GM19467 (cell line): ENCODE results near the gene TPO.
"Not testable (repeated sequence)": the region's sequence is repeated elsewhere in the genome, so short reads cannot be mapped to it uniquely, and the experiment has no call there.

Experiments used
- ATAC-seq: cut with Tn5 transposase; IDR thresholded peaks from one replicate; pipeline ENCODE4 v1.9.1; 2021; ENCODE audit warnings: mild to moderate bottlenecking, moderate library complexity; ENCODE audit not compliant: unreplicated experiment

Gene TPO

DNA sequence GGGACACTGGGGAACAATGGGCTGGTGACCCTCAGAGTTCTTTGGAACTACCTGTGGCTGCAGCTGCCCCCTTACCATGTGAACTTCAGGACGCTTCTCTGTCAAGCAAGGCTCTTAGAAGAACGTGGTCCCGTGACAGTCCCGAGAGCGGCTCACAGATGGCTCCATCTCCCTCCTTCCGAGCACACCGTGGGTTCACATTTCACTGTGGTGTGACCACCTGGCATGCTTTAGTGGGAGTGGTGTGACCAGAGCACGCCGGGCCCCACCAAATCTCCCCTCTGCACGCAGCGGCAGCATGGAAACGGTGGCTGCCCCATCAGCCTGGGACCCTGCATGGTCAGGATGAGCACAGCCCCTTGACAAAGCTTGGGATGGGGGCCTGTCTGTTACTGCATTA is 9.7 kb upstream of the TPO start:
- no peak for ATAC-seq

GRCh38 chr2:1405124-1405523 is 8.1 kb upstream of the TPO start:
- ATAC-seq: no peak

GRCh38 chr2:1405967-1406366 is 7.3 kb upstream of the TPO start:
- ATAC-seq: no peak

- ATAC-seq: no peak
Measured at GRCh38 chr2:1406434-1406833, 6.8 kb upstream of the TPO start.

DNA sequence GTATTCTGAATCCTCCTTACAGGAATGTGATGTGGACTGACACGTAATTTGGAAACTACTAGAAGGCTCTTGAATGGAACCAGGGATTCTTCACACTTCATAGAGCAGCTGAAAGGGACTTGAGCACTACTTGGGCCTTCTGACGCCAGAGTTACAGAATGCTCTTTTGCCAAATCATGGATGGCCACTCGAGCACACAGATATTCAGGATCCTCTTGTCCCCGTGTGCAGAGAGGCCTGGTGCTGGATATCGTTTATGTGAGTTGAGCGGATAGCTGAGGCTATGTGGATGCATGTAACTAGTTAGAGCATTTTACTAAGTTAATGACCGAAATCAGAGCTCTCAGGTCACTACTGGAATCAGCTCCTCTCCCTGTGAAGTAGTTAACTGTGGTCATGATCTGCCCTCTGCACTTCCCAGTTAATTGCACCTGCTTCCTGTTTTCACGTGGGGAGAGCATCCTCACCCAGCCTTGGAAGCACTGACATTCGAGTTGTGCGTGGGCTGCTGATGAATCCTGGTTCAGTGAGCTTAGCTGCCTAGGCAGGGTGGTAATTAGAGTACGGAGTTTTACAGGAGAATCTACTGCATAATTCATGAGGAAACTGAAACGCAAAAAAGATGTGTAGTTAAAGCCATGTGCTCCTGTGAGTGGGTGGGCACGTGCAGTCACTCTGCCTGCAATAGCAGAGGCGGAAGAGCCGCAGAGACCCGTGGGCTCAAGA is 5.2 kb upstream of the TPO start:
- ATAC-seq: no peak

GRCh38 chr2:1414121-1414520 is 858 bp downstream of the TPO start:
- no peak for ATAC-seq

GRCh38 chr2:1414901-1415300 is 1.6 kb downstream of the TPO start:
- not testable (repeated sequence) for ATAC-seq

DNA sequence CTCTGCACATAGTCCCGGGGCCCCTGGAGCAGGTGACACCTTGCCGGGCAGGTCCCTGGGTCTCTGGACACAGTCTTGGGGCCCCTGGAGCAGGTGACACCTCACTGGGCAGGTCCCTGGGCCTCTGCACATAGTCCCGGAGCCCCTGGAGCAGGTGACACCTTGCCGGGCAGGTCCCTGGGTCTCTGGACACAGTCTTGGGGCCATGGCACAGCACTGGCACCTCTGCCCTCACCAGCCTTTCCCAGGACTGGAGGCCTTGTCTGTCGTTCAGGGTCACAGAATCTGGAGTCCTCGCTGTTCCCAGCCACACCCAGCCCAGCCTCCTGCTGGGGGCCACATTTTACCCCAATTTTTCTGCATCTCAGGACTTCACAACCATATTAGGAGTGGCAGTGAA is 2.2 kb downstream of the TPO start:
- no peak for ATAC-seq

- no peak for ATAC-seq
Measured at GRCh38 chr2:1418566-1418965, 5.3 kb downstream of the TPO start.

- no peak for ATAC-seq
Measured at GRCh38 chr2:1420746-1421480, 7.7 kb downstream of the TPO start.

GRCh38 chr2:1421731-1422130 is 8.5 kb downstream of the TPO start:
- no peak for ATAC-seq

DNA sequence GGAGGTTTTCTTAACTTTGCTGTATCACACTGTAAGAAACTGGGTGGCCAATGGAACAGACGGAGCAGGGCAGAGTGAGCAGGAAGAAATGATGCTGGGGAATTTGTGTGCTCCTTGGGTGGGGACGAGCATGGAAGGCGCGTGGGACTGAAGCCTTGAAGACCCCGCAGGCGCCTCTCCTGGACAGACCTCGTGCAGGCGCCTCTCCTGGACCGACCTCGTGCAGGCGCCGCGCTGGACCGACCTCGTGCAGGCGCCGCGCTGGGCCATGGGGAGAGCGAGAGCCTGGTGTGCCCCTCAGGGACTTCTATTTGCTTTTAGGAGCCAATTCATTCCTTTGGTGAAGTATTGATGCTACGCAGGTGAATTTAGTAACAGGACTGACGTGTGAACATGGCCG is 8.9 kb downstream of the TPO start:
- no peak for ATAC-seq

DNA sequence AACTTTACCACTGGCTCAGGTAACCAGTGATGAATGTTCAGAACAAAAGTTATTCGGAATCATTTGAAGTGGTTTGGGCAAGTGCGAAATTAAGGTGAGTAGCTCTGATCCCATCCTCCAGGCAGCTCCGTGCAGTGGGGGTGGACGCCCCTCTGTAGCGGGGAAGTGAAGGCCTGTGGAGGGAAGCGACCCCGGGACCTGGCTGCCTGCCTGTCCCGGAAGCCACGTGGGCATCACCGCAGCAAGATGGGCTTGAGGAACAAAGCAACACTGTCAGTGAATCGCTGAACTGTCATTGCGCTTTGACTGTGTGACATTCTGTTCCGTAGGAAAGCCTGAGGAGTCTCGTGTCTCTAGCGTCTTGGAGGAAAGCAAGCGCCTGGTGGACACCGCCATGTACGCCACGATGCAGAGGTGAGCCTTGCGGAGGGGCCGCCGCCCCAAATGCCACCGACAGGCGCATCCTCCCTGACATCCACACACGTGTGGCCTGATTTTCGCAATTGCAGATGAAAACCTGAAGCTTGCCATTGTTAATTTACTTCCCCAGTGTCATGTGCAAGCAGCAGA is 9.5 kb downstream of the TPO start:
- no peak for ATAC-seq

- ATAC-seq: no peak
Measured at GRCh38 chr2:1427086-1427485, 13.8 kb downstream of the TPO start.

- no peak for ATAC-seq
Measured at GRCh38 chr2:1429895-1430294, 16.6 kb downstream of the TPO start.

DNA sequence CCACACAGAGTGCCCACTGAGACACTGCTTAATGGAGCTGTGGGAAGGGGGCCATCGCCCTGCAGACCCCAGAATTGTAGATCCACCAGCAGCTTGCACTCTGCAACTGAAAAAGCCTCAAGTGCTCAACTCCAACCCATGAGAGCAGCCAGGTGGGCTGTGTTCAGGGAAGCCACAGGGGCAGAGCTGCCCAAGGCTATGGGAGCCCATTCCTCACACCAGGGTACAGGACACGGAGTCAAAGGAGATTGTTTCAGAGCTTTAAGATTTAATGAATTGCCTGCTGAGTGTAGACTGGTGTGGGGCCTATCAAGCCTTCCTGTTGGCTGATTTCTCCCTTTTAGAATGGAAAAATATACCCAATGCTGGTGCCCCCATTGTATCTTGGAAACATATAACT is 17.2 kb downstream of the TPO start:
- ATAC-seq: no peak

DNA sequence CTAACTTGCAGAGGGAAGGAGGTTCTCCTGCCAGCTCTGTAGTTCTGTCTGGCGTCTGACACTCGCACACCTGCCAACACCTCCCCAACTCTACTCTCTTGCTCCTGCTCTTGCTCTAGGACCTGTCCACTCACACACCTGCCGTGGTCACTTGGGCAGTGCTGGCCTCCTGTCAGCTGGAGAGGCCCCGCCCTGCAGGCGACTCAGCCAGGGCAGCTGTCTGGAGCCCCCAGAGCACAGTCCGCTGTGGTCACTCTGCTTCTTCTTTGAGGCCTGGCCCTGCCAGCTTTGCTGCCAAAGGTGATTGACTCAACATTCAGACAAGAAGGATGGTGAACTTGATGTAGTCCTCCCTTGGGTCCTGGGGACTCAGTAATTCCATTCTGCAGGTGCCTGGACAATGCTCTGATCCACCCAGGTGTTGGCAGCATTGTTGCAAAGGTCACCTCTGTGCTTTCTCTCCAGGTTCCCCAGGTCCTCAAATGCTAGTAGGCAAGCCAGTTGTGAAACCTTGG is 18.7 kb downstream of the TPO start:
- no peak for ATAC-seq

- ATAC-seq: no peak
Measured at GRCh38 chr2:1432726-1433125, 19.5 kb downstream of the TPO start.

- ATAC-seq: no peak
Measured at GRCh38 chr2:1436369-1436768, 23.1 kb downstream of the TPO start.

DNA sequence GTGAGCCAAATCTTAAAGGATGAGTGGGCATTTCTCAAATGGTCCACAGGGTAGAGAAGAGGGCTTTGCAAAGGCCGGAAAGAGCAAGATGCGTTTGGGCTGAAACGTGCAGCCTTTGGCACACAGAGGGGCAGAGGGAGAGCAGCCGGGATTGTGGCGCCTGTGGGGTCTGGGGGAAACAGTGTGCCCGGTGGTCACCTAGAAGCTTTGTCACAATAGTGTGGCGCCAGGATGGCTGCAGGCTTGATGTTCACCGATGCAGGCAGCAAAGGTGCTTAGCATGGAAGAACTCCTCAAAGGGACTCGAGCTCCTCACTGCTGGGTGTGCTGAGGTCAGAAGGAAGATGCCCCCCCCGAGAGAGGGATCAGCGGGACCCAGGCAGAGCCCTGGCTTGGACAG is 23.8 kb downstream of the TPO start:
- no peak for ATAC-seq

DNA sequence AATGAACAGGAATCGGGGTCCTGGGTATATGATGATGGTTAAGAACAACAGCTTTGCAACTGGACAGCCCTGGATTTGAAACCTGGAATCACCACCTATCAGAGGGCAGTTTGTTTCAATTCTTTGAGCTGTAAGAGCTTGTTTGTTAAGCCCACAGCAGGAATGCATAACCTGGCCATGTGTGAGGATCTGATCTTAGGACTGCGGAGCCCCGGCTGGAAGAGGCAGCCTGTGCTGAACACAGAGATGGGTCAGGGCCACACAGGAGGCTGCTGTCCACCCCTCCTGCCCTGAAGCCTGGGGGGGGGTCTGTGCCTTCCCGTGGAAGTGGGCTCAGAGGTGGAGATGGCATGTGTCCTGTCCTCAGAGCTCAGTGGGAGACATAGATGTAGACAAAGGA is 24.3 kb downstream of the TPO start:
- no peak for ATAC-seq

- ATAC-seq: no peak
Measured at GRCh38 chr2:1438972-1439371, 25.7 kb downstream of the TPO start.
